Activated B cell treated with CpG ODN at 0.5 μM for 24 hours (primary cell): ENCODE data around the gene RTTN. TPM values are rescaled to one million over a fixed set of nuclear protein-coding genes. Genes with fewer than 3 reads are reported as not detected.

Experiments
- ATAC-seq: fragments of 200-7000 bp; cut with Tn5 transposase; one replicate; pipeline ENCODE4 v1.10.0; 2021; ENCODE audit warnings: low read depth, mild to moderate bottlenecking, moderate library complexity
- CTCF ChIA-PET: fragments of 350-600 bp; sonication (Branson Sonifier 250); formaldehyde crosslinking; loops from one replicate; lab custom pipeline; 2021; ENCODE audit warnings: antibody characterized with exemption; lab: Charles Lee
- POLR2A ChIA-PET: fragments of 350-600 bp; sonication (Branson Sonifier 250); formaldehyde crosslinking; loops from one replicate; lab custom pipeline; 2021; ENCODE audit warnings: antibody characterized with exemption; lab: Charles Lee
- DNase-seq: peaks from one replicate; pipeline ENCODE4 v3.0.0; 2022
- H3K27ac Mint-ChIP-seq: one replicate; pipeline ENCODE4 v1.8.0; 2020; ENCODE audit warnings: mixed read lengths
- H3K27me3 Mint-ChIP-seq: one replicate; pipeline ENCODE4 v1.8.0; 2021; ENCODE audit warnings: mixed read lengths
- H3K36me3 Mint-ChIP-seq: one replicate; pipeline ENCODE4 v1.8.0; 2021; ENCODE audit warnings: low read depth, mixed read lengths
- H3K4me1 Mint-ChIP-seq: one replicate; pipeline ENCODE4 v1.8.0; 2021; ENCODE audit warnings: mixed read lengths
- H3K4me3 Mint-ChIP-seq: one replicate; pipeline ENCODE4 v1.8.0; 2020; ENCODE audit warnings: mild to moderate bottlenecking, mixed read lengths
- H3K9me3 Mint-ChIP-seq: one replicate; pipeline ENCODE4 v1.8.0; 2020; ENCODE audit warnings: mixed read lengths
- intact Hi-C: fragments of 100-400 bp; cut with micrococcal nuclease; formaldehyde crosslinking; loops from one replicate; pipeline ENCODE4 v1.15.1; 2024
- total RNA-seq: library from RNA; stranded (reverse); gene quantifications from 2 replicates; pipeline ENCODE4 v1.2.3, GENCODE V29; 2022
- TF ChIP-seq, protein P1 (sequence below): fragments of 200-600 bp; IDR thresholded peaks from one replicate; pipeline ENCODE4 v1.8.0; 2022; ENCODE audit warnings: antibody characterized with exemption, mild to moderate bottlenecking

RTTN gene
- total RNA-seq, 1 donor from 2014 or later = 25.9 TPM

DNA sequence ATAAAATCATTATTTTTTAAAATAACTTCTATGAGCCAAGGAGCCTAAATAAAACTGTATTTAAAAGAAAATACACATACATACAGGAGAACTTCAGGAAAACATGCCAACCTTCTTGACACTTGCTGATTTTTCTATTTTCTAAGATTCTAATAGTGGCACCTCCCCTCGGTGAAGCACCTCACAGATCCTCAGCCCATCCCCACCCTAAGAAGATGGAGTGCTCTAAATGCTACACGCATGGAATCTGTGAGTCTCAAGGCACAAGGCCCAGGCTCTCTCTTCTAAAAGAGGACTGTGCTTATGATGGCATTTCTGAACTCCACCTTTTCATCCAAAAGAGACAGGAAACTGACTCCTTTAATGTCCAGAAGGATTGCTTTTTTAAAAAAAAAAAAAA lies 56.3 kb downstream of the RTTN start:
- no peaks in the 10 kb centered on the region for H3K27me3 Mint-ChIP-seq
- no peaks in the 10 kb centered on the region for H3K9me3 Mint-ChIP-seq
- intact Hi-C loops = no loop called here
- POLR2A ChIA-PET = no interaction called here
- H3K36me3 Mint-ChIP-seq = peaks cover 67% of the 10 kb centered on the region
- peaks cover 4% of the 10 kb centered on the region for H3K4me1 Mint-ChIP-seq
- TF ChIP-seq, protein P1, sequence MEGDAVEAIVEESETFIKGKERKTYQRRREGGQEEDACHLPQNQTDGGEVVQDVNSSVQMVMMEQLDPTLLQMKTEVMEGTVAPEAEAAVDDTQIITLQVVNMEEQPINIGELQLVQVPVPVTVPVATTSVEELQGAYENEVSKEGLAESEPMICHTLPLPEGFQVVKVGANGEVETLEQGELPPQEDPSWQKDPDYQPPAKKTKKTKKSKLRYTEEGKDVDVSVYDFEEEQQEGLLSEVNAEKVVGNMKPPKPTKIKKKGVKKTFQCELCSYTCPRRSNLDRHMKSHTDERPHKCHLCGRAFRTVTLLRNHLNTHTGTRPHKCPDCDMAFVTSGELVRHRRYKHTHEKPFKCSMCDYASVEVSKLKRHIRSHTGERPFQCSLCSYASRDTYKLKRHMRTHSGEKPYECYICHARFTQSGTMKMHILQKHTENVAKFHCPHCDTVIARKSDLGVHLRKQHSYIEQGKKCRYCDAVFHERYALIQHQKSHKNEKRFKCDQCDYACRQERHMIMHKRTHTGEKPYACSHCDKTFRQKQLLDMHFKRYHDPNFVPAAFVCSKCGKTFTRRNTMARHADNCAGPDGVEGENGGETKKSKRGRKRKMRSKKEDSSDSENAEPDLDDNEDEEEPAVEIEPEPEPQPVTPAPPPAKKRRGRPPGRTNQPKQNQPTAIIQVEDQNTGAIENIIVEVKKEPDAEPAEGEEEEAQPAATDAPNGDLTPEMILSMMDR = no peak
- H3K4me3 Mint-ChIP-seq = no peak overlapping the region
- ATAC-seq = no peak
- DNase-seq = no peak
- CTCF ChIA-PET = no interaction called here
- no peak overlapping the region for H3K27ac Mint-ChIP-seq

DNA sequence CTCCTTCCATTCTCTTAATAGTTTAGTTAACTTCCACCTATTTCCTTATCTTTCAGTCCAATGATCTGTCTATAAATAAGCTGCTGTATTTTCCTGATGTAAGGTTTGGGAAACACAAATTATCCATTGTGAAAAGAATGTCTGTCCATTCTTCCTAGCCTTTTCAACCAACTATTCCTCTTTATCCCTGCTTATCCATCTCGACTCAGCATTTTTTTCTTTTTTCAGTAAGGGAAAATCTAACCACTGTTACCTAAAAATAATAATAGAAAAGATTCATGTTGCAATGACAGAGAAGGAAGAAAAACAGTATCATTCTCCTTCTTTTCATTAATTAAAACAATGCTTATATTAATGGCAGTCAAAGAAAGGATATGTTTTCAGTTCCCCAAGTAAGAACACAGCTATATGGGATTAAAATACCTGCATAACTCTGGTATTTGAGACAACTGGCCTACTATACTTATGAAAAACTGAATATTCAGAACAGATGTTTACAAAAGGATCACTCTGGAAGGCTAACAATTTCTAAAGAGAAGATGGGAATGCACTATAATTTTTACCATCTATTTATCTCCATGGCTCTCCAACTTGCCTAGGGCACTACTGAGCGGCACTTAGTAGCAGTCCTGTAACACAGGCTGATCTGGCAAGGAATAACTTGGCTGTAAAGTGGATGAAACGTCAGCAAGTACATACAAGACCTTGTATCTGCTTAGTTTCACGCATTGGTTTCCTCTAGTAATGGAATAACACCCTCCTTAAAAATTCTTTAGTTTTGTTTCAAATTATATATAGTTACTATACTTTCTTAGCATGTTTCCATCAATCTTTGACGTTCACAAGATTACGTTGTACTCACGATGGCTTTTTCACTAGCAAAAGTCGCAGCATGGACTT lies 57.2 kb downstream of the RTTN start:
- Mint-ChIP-seq H3K27ac (no peak overlapping the region), H3K36me3 (peaks cover 67% of the 10 kb centered on the region), H3K4me3 (no peak overlapping the region), H3K4me1 (peaks cover 4% of the 10 kb centered on the region), H3K27me3 (no peaks in the 10 kb centered on the region), H3K9me3 (peaks cover 1% of the 10 kb centered on the region)
- TF ChIP-seq, protein P1 = no peak
- intact Hi-C loops = no loop called here
- no peak for DNase-seq
- POLR2A ChIA-PET = no interaction called here
- CTCF ChIA-PET = no interaction called here
- ATAC-seq = no peak

DNA sequence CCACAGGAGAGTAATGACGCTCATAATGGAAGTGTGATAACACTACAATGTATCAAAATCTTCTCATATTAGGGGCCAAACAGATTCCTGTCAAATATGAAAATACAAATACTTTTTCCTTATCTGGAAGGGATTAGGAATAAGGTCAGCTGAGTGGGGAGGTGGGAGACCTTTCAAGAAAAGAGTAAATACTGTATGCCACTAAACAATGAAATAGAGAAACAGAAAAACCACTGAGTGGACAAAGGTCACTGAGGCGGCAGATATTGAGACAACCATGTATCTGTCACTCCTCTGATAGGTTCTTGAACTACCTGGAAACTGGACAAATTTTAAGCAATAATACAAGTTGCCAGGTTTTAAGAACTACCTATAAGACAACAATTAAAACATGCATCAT lies 59.3 kb downstream of the RTTN start:
- peaks cover 73% of the 10 kb centered on the region for H3K36me3 Mint-ChIP-seq
- ChIA-PET POLR2A (no interaction called here), CTCF (no interaction called here)

DNA sequence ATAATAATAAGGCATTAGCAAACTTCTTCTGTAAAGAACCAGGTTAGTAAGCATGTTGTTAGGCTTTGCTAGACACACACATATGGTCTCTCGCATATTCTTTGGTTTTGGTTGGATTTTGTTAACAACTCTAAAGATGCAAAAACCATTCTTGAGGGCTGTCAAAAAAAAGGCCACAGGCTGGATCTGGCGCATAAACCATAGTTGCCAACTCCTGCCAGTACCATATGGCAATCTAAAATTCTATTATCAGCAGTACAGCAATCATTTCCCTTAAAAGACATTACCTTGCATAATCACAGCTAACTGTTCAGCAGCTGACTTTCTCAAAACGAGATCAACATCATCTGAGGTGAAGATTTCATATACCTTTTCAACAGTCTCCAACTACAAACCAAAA lies 63.5 kb downstream of the RTTN start:
- ChIA-PET POLR2A (no interaction called here), CTCF (no interaction called here)
- H3K27me3 Mint-ChIP-seq = no peaks in the 10 kb centered on the region

More for the DNA sequence above, 59.3 kb downstream of the RTTN start:
- Mint-ChIP-seq H3K4me3 (no peak overlapping the region), H3K27ac (no peak overlapping the region), H3K9me3 (peaks cover 5% of the 10 kb centered on the region), H3K4me1 (no peaks in the 10 kb centered on the region), H3K27me3 (no peaks in the 10 kb centered on the region)
- TF ChIP-seq, protein P1 = no peak
- ATAC-seq (no peak), DNase-seq (no peak)
- intact Hi-C loops = no loop called here

DNA sequence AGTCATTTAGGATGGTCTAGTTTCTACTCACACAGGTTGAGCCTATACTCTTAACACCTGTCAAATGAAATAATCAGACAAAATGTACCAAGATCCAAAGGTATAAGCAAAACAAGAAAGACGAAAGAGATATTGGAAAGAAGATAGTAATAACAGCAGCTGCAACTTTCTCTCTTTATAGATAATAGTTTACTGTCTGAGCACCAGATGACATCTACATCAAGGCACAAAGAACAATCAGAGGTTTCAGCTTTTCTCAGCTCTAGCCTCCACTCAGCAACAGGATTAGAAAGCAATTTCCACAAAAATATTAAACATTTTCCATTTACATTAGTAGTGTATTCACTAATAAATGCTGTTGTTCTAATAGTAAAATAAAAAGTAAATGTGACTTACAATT lies 66.3 kb downstream of the RTTN start:
- H3K9me3 Mint-ChIP-seq = peaks cover 5% of the 10 kb centered on the region
- peaks cover 54% of the 10 kb centered on the region for H3K36me3 Mint-ChIP-seq
- no peak overlapping the region for H3K4me3 Mint-ChIP-seq
- ATAC-seq = no peak
- intact Hi-C loops = no loop called here
- no peaks in the 10 kb centered on the region for H3K27me3 Mint-ChIP-seq
- DNase-seq = no peak
- H3K4me1 Mint-ChIP-seq = no peaks in the 10 kb centered on the region
- ChIA-PET CTCF (no interaction called here), POLR2A (no interaction called here)
- TF ChIP-seq, protein P1 = no peak
- no peak overlapping the region for H3K27ac Mint-ChIP-seq

More for the DNA sequence above, 63.5 kb downstream of the RTTN start:
- DNase-seq = no peak
- H3K4me3 Mint-ChIP-seq = no peak overlapping the region
- TF ChIP-seq, protein P1 = no peak
- no peak overlapping the region for H3K27ac Mint-ChIP-seq
- H3K36me3 Mint-ChIP-seq = peaks cover 65% of the 10 kb centered on the region
- H3K4me1 Mint-ChIP-seq = no peaks in the 10 kb centered on the region
- intact Hi-C loops = no loop called here
- ATAC-seq = no peak
- H3K9me3 Mint-ChIP-seq = peaks cover 5% of the 10 kb centered on the region
